HG03520 (cell line): Measurements from ENCODE around the gene CASQ2.

ENCODE experiments used
- ATAC-seq: cut with Tn5 transposase; IDR thresholded peaks from one replicate; pipeline ENCODE4 v1.9.1; 2021; ENCODE audit warnings: mild to moderate bottlenecking, moderate library complexity; ENCODE audit not compliant: unreplicated experiment

The CASQ2 gene

DNA sequence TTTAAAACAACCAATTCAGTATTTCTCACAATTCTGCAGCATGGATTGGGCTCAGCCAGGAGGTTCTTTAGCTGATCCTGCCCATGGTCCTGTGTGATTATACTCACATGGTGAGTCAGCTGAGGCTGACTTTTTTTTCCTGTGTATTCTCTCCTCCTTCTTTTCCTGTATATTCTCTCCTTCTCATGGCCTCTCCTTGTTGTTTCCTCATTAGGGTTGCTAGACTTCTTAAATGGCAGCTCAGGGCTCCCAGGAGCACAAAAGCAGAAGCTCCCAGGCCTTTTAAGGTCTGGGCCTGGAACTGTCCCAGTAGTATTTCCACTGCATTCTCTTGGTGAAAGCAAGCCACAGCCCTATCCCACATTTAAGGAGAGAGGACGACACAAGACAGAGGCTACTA, 99.9 kb downstream of the CASQ2 start:
- no peak for ATAC-seq

DNA sequence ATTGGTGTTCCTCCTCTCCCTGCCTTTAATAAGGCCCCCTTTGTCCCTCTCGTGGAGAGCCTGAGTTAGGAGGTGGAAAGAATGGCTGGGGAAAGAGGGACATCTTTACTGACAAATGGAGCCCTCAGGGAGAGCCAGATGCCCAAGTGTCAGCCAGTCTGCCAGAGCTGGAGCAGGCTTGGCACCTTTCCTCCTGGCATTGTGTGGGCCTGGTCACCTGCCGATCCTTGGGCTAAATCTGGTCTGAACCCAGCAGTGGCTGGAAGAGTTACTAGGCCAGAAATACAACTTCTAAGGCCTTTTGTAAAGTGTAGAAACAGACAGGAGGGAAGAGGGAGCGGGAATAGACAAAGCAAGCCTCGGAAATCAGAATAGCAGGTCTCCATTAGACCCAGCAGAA, 101.8 kb downstream of the CASQ2 start:
- ATAC-seq: no peak

DNA sequence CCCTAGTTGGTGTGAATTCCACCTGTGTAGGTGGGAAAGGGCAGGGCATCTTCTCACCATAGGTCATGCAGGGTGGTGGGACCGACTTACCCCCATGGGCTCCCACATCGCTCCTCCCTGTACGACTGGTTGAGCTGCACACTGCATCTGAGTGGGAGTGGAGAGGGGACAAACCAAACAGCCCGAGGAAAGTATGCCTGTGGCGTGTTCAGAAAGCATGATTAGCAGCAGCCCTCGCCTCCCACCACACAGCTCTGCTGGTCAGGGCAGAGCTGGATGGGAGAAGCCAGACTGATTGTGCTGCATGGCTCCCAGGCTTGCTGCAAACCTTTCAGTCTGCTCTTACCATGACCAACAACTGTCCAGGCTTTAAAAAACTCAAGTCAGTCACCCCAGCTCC, 102.3 kb downstream of the CASQ2 start:
- ATAC-seq: no peak

DNA sequence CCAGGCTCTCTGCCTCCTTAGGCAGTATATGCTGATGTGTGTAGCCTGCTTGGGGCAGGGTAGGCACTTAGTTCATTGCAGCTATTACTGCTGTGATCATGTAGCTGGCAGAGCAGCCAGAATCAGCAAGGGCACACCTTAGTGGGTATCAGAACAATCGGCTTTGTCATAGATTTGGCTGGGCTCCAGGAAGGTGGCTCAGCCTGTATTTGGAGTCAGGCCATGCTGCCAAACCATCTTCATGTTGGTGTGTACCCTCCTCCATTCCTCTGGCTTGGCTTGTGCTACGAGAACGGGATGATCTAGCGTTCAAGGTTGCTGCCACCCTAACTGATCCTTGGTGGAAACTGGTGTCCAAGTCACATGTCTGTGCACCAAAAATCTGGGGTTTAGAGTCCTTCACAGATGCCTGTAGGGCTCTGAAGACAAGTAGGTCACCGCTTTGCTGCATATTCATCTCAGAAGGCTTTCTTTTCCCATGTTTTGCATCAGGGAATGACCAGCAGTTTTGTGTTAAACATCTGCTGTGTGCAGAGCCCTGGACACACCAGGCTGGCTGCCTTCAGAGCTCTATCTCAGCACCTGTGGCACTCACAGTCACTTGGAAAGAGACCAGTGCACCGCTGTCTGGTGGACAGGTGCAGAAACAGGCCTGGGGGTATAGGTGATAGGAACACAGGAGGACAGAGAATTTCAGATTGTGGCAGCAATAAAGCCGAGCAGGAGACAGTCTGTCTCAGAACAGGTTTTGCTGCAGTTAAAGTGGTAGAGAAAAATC, 103.0 kb downstream of the CASQ2 start:
- no peak for ATAC-seq

DNA sequence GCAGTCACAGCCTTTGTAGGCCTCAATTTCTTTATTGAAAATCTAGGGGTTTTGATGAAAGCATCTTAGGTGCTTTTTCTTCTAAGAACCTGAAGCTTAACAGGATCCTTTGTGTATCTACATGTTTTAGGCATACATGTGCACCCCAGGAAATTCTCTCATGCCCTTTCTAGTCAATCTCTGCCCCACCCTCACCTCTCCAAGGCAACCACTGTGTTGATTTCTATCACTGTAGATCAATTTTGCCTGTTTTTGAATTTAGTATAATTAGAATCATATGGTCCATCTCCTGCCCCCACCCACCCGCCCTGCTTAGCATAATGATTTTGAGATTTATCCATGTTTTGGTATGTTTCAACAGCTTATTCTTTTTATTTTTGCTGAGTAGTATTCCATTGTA, 107.4 kb downstream of the CASQ2 start:
- no peak for ATAC-seq

DNA sequence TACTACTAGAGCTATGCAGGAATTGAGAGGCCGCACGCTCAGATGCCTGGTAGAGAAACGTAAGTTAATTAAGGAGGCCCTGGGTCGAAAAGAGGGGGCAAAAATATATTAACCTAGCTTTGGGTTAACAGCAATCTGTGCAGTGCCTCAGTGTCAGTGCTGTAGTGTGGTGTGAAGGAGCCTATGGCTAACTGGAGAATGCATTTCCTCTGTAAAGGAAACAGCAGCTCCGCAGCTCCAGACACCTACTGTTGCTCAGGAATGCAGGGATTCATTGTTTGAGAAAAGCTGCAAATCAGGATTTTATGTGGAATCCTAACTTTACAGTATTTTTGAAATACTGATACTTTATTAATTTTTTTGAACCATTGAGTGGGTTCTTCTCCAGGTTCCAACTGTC, 108.4 kb downstream of the CASQ2 start:
- no peak for ATAC-seq

DNA sequence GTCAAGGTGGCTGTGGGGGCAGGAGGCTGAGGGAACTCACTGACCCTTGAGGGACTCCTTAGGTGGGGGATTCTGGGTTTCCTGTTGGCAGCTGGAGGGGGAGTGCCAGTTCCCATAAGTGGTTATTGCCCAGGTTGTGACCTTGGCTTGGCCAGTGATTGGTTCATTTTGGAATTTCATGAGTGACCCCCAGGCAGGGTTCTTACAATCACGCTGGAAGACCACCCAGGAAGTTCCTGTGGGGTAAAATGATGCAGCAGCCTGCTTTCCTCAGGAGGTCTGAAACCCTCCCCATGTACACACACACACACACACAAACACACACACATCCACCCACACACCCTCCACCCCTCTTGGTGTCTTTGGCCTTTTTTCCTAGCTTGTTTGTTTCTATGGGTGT, 109.9 kb downstream of the CASQ2 start:
- ATAC-seq: no peak

DNA sequence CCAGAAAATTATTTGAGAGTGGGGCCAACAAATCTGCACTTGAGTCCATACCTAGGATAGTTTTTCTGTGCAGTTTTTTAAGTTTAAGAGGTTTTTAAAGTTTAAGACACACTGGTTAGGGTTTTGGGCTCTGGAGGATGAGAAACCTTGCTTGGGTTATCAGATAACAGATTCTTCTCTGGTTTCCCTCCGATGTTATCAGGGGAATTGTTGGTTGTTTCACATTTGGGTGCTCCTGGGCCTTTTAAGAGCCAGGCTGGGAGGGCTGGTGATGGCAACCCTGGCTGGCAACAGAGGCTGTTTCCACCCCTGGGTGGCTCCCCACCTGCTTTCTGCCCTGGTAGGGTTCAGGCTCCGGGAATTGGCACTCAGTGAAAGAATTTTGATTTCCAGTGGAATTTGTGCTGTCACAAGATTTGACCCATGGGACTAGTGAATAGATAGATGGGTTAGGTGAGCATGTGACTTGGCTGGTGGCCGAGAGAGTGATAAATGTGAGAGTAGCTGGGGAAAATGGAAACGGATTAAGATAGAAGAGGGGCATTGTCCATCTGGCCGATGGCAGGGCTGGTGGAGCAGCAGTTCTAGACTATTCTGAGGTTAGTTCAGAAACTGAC, 111.9 kb downstream of the CASQ2 start:
- ATAC-seq: no peak

DNA sequence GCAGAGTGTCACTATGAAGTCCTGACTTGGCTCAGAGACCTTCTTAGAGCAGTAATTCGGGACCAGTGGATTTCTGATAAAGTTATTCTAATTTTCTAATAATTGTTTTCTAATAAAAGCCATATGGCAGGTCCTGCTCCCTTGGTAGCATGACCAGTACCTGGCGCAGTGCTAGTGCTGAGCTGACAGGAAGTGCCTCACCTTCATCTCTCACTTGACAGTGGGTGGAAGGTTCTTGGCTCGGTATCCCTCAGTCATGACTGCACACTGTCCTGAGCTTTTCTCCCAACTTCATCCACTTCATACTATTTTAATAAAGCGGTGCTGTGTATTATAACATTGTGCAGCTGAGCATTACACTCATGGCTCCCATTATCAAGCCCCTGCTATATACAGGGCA, 112.6 kb downstream of the CASQ2 start:
- ATAC-seq: no peak

DNA sequence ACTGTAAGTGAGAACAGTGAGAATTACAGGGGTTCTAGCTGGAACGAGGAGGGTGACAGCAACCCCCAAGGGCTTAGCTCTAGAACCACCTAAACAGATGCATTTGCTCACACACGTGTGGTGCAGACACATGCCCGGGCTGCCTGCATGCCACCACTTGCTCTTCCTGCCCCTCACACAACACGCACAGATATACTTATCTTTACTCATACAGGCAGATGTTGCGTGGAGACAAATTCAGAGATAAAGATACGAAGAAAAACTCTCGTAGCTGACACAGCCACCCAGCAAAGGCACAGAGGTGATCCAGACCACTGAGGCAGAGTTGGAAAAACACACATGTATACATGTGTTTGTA, 113.2 kb downstream of the CASQ2 start:
- ATAC-seq: no peak

DNA sequence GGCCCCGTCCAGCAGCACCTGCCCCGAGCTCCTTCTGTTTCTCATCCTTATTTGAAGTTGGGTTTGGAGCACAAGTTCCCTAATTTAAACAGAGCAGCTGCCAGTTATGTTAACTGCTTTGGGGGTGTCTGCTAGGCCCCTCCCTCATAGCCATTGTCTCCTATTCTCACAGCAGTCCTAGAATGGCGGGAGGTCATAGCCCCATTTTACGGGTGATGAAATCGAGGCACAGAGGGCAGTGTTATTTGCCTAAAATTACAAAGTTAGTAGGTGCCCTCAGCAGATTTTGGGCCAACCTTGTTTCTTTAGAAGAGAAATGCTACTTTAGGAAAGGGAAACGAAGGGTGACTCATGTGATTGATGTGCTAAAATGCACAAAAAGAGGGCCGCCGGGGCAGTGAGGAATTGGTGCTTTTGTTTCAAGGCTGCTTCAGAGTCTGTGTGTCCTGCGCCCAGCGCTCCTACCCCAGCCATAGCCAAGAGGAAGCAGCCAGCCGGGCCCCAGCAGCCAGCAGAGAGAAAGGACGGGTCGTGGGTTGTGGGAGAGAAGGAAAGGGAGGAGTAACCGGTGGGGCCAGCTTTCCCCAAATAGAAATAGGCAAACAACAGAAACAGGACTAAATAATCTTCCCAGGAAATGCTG, 113.7 kb downstream of the CASQ2 start:
- no peak for ATAC-seq

DNA sequence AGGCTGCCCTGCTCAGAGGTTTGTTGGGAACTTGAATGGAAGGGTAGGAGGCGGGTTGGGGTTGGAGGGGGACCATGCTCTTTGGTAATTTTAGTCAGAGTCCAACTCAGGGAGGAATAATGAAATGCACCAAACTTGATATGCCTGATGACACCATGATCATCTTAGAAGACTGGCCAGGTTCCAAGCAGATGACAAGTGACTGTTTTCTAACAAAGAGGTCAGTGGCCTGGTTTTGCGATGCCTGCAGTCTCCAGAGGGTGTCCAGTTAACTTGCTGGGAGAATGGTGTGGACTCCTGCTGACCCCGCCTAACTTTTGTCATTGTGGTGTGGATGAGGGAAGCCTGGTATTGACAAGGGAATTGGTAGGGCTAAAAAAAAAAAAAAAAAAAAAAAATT, 114.4 kb downstream of the CASQ2 start:
- no peak for ATAC-seq

DNA sequence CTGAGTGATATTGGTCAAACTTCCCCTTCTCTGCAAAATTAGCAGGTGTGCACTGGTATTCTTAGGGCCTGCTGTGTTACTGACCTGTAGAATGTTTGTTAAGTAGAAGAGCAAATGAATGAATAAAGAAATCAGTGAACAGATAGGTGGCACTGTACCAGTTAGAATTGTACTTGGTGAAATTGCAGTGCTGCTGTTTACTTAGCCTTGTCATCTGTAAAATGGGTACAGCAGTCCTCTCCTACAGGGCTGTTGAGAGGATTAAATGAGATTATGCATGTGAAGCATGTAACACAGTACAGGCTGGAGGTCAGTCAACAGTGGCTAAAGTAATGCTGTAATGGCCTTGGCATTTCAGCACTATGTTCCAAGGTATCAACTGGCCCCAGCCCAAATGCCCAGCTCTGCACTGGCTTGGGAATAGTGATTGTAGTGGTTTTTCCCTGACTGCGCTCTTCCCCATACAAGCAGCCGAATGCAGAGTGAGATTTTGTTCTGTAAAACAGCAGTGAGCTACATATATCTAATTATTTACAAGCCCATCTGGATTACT, 116.2 kb downstream of the CASQ2 start:
- no peak for ATAC-seq

DNA sequence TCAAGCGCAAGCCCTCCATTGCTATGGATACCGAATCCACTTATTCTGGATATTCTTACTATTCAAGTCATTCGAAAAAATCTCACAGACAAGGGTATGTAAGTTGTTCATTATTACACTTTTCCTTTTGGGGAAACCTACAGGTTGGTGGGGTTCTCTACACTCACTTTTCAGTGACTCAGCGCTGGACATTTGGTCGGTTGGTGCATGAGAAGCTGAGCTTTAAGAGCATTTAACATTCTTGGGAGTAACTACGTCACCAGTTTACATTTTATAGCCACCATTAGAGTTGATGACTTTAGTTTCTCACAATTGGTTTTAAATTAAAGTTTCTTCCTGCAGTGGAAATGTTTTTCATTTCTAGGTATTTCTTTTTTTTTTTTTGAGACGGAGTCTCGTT, 117.1 kb downstream of the CASQ2 start:
- no peak for ATAC-seq

DNA sequence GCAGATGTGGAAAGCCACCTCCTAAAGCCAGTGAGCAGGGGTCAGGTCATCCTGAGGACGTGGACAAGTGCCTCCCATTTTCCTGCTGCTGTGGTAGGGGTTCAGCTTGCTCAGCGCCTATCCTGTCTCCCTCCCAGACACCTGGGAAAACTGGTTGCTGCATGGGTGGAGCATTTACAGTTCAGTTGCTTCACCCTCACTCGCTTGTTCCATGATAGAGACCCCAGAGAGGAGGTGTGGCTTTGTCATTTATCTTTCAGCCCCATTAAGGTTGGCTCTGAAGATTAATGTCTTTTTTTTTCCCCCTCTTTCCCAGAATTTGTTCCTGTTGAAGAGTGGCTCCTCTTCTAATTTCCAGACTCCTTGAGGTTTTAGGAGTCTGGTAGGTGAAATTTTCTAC, 117.6 kb downstream of the CASQ2 start:
- no peak for ATAC-seq
